HT1080 (cell line): ENCODE results near the gene CREB5. TPM values are rescaled to one million over a fixed set of nuclear protein-coding genes. Genes with fewer than 3 reads are reported as not detected.

Source experiments
- DNase-seq: peaks from one replicate; pipeline ENCODE4 v3.0.0-alpha.2; 2015; ENCODE audit warnings: low read depth
- total RNA-seq: library from RNA; depleted of rRNA; stranded (reverse); fragments of >200 nt; shearing (Covaris generic); gene quantifications from 2 replicates; pipeline ENCODE4 v1.2.3, GENCODE V29; 2014

Gene CREB5
- total RNA-seq, 1 experiment from 2014 or later, result 9.3 TPM

DNA sequence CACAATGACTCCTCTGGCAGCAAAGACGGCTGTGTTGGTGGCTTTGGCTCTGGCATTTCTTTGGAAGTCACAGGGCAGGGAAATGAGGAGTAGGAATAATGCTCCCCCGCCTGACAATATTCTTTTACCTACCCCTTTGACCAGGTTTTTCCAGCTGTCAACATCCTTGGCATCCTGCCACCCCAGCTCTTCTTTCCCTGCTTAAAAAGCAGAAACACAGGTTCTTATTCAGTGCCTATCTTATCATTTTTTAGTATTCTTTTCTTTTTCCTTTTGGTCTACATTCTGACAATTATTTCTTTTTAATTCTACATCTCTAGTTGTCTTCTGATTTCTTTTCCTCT lies 97.7 kb downstream of the CREB5 start:
- DNase-seq, result no peak

DNA sequence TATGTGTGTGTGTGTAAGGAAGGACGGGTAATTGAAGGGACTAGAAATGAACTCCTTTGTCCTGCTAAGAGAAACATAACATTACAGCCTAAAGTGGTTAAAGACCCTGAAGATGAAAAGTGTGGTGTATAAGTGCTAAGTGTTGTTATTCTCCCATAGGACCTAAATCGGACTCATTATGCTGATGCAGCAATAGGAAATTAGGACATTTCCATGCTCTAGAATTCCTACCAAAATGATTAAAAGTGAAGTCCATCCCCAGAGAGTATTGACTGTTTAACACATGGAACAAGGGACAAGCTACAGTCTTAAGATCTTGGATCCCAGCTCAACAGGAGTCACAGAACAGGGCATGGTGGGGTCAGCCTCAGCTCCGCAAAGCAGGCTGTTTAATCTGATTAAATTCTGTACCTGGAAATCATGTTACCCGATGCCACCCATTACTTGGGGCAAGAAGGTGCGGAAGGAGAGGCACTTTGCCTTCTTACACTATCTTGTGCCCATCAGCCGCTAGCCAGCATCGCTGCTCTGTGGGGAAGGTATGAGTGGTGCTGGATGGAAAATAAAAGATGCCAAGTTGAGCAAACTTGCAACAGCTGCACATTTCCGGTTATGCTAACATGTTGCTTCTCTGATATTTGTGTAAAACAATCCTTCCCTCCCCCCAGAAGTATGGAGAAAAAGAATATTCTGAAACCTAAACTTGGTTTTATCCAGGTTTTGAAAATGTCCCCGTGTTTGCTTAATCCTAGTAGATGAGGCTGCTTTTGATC lies 100.5 kb downstream of the CREB5 start:
- DNase-seq, result no peak

DNA sequence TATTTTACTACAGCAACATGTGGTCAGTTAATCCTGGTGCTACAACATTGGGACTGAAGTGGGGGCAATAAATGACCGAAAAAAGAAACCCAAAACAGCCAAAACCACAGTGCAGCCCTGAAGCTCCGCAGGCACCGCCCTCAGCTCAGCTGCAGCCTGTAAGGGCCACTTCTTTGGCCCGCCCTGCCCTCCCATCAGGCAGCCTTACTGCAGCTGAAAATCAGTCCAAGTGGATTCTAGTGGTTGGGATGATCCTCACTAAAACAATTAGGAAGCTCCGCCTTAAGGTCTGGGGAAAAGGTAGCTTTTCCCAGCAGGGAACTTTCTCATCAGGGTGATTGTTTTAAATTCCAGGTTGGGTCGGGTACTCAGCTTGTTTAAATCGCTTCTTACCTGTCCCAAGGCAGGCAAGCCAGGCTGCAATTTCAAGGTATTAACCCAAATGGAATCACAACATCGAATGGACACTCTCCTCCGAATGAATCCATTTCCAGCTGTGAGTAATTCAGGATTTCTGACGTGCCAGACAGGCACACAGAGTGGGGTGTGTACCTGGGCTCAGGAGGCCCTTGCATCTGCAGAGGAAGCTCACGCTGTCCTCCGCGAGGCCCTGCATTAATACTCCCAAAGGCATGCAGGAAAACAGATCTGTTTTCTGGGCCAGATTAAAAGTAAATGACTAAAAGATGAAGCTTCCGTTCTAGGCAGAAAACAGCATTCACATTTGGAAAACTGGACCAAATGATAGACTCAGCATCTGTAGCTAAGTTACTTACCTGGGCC lies 104.3 kb downstream of the CREB5 start:
- DNase-seq, result no peak

DNA sequence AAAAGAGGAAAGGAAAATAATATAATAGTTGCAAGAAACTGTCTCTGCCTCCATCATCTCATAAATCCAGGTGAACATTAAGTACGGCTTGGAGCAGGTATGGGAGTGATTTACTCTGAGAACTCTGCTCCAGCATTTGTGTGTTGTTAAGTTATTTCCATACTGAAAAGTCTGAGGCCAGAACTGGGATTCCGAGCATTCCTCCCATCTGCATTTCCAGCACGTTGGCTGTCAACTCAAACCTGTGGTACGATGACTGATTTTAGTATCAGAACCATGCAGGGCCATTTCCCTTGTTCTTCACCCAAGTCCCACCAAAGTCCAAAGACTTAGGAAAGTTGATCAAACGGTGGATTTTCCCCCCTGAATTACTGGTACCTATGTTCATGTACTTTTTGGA lies 104.9 kb downstream of the CREB5 start:
- no peak for DNase-seq

DNA sequence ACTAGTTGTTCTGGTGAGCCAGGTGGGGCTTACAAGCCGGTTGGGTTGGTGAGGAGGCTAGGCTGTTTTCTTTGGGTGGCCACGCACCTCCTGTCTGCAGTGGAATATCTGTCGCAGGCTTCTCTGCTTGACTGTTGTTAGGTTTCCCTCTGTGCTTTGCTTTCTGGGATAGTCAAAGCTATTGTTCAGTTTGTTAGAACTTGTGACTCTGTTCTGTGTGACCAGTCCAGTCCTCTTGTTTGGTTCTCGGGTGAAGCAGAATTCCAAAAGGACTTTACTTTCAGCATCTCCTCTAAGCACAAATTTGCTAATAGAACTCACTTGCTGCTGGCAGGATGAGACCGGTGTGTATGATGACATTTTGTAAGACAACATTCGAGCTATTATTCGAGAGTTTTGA lies 105.3 kb downstream of the CREB5 start:
- DNase-seq, result no peak

DNA sequence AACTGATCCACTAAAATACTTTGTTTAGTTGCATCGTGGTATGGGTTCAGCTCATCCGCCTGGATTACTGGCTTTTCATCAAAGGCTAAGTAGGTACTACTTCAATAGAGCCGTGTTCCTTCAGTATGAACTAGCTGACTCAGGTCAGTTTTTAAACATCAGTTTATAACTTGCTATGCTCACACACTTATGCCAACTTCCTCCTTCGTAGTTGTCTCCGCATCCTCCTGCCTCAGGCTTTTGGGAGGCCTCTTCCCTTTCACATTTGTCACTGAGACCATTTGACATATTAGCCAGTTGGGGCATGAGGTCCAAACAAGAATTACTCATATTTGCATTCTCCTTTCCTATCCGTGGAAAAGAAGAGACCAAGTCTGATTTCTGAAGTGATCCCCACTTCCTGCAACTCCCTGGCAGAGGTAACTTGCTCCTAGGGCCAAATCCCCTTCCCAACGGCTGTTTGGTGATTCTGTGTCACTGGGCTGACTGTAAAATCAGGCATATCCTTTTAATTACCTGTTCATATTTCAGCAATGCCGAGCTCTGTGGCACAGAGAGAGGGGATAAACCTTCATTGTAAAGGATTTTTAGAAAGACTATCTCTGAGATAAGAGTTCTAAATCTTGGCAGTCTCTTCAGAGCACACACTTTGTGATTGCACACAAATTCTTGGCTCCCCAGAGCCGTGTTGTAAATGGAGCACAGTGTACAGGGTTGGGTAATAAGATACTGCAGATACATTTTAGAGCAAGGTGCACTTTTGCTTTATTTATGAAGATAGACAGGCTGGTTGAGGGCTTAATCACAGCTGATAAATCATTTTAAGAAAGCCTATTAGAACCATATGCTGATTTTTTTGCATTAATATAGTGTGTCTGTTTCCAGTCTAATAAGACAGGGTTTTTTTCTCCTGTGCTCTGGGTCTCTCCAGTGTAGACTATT lies 108.0 kb downstream of the CREB5 start:
- DNase-seq, result no peak

DNA sequence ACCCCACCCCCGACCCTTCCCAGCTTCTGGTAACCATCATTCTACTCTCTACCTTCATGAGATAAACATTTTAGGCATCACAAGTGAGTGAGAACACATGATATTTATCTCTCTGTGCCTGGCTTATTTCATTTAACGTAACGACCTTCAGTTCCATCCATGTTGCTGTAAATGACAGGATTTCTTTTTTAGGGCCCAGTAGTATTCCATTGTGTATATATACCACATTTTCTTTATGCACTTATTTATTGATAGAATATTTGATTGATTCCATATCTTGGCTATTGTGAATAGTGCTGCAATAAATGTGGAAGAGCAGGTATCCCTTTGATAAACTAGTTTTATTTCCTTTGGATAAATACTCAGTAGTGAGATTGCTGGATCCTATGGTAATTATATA lies 112.7 kb downstream of the CREB5 start:
- no peak for DNase-seq

DNA sequence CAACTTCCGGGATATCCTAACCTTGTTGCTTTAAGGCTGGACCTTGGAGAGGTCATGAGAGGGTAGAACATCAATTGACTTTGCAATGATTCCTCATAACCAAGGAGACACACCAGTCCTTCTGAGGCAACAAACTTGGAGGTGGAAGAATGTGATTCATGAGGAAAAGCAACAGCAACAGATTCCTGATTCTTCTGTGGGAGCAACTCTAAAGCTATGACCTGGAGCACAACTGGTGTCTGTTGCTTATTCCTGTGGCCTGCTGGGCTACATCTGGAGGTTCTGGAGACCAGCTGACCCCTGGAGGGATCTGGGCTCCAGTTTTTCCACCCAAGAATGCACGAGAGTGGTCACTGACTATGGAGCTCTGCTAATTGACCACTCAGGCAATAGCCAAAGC lies 116.6 kb downstream of the CREB5 start:
- DNase-seq, result no peak

DNA sequence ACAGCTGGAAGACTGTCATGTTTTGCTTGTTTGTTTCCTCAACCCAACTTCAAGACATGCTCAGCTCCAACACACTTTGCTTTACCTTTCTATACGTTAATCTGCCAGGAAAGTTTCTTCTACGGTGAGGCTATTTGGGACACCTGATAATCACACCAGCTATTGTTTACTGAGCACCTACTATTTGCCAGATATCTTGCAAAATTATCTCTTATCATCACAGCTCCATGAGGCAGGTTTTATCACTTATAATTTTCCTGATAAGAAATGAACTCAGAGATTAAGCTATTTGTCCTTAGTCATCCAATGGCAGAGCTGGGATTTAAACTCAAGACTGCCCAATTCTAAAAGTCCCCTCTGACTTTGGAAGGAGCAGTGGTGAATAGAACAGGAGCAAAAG lies 117.4 kb downstream of the CREB5 start:
- no peak for DNase-seq

DNA sequence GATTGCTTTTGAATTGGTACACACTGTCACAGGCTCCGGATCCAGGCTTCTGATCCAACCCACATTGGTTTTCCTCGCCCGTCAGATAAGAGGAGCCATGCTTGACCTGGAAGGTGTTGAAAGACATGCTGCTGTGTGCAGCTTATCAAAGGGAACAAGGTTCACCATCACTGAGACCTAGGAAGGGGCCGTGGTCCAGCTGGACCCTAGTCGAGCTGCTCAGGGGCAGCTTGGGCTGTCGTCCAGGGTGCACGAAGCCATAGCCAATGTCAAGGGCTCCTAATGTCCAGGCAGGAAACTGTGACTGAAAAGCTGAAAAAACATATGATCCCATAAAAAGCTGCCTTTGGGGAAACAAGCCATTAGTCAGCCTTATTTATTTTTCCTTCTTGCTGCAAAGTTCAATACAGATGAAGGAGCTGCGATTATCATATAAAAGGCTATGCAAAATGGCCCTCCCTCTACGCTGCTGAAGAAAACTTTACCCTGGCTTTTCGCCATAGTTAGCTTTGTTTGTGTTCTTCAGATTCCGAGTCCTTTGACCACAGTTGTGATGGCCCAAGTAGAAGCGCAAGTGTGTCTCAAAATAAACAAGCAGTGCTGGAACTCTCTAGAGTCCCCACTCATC lies 118.0 kb downstream of the CREB5 start:
- no peak for DNase-seq

DNA sequence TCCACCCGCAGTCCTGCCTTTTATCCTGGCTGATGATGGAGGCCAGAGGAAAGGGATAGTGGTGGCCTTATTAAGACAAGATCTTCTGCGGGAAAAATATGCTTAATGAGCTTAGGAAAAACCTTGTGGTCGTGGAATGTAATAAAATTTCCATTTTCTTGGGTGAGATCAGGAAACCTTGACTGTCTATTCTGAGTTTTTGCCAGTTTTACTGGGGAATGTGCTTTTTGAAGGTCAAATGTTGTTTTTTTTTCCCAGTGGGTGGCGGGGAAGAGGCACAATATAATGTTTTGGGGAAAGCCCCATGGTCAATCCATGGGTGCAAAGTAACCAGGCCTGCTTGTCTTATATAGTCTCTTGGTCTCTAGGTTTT lies 118.5 kb downstream of the CREB5 start:
- DNase-seq, result no peak

DNA sequence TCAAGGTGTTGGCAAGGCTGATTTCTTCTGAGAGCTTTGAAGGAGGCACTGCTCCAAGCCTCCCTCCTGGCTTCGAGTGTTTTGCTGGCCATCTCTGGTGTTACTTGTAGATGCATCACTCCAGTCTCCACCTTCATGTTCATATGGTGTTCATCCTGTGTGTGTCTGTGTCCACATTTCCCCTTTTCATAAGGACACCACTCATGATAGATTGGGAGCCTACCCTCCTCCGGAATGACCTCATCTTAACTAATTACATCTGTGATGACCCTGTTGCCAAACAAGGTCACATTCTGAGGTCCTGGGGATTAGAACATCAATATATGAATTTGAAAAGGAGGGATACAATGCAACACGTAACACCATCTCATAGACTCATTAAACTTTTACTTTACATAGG lies 119.0 kb downstream of the CREB5 start:
- no peak for DNase-seq

DNA sequence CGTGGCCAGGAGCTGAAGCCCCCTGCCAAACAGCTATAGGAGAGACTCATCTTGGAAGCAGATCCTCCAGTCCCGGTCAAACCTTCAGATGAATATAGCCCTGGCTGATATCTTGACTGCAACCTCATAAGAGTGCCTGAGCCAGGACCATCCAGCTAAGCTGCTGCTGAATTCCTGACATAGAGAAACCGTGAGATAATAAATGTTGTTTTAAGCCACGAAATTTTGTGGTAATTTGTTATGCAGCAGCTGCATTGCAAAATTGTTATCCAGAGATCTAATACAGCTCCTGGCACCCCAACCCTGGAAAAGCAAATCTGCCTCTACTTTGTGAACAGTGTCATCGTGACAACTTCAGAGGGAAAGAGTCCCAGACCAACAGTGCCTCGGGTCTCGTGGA lies 119.9 kb downstream of the CREB5 start:
- DNase-seq, result no peak

DNA sequence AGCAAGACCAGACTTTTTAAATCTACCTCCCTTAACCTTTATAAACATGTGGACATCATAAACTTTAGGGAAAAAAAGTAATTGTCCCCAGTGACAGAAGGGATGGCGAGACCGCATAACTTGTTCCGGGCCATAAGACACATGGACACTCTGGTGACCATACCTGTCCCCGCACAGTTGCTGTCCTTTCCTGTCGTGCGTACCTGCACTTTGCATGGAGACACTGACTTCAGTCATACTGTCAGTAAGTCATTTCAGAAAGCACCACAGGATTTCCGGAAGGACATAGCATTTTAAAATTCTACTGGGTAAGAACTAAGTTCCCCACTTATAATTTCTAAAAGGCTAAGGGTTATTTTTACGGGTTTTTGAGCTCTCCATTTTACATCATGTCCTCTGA lies 120.9 kb downstream of the CREB5 start:
- no peak for DNase-seq

DNA sequence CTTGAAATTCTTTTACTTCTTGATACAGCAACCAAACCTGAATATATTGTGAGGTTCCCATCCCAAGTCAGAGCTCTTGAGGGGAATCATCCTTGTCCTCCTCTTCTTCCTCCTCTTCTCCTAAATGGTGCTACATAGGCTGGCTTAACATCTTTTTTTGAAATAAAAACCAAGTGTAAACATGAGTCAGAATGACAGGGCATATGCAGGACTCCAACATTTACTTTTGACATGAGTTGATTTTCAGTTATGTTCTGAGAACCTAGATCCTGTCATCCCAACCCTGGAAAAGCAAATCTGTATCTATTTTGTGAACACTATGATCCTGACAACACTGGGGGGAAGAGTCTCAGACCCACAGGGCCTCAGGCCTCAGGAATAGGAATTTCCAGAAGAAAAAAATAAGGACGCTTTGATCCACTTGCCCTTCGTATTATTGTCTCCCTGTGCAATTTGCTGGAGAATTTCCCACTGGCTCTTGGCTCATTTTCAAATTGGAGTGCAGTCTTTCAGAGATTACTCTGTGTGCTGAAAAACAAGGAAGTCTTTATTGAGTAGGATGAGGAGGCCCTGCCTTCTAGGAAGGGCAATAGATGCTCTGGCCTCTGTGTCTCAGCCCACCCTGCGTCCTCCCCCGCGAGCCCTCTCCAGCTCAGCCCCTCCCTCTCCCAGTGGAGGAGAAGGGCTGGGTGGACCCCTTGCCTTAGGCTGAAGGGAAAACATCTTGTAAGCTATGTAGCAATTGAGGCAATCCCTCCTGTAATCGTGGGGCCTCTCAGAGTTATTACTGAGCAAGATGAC lies 121.6 kb downstream of the CREB5 start:
- peak; percentile 44 for DNase-seq

DNA sequence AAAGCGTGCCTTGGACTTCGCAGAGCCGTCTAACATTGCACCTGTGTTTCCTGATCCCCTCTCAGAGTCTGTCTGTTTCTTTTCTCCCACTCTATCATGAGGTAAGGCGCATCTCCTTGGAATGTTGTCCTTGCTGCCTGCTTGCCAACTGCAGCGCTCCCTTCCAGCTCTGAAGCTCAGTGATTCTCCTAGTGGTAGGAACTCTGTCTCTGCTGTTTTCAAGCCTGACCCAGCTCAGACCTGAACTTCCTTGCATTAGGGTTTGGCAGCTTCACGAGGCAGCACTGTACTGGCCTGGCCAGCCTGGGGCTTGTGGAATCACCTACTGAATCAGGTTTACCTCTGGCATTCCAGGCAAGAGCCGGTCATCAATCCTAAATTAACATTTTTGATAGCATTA lies 123.9 kb downstream of the CREB5 start:
- peak; percentile 10 for DNase-seq

DNA sequence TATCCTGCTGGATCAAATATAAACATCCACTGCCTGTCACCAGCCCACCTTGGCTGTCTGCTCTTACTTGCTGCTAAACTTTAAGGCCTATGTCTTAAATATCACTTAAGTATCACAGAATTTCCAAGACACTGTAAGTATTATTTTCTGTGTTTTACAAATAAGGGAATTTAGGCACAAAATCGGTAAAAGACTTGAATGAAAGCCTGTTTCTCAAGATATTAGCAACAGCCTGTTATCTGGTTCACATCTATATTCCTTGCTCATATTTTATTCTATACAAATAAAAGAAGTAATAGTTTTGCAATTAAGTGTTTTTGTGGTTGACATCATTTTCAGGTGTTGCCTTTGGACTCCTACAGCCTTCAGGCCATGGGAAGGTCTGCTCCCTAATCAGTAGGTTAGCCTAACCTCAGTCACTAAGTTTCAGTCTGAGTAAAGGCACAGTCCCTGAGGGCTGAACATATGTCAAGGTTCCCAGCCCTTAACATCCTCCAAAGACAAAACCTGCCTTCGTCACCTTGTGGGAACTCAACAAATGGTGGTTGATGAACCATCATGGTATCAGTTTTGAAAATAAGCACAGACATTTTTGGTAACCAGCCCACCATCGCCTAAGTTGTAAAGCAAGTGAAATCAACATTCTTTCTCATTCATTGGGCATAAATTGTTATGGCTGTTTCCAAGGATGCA lies 127.1 kb downstream of the CREB5 start:
- DNase-seq, result no peak

DNA sequence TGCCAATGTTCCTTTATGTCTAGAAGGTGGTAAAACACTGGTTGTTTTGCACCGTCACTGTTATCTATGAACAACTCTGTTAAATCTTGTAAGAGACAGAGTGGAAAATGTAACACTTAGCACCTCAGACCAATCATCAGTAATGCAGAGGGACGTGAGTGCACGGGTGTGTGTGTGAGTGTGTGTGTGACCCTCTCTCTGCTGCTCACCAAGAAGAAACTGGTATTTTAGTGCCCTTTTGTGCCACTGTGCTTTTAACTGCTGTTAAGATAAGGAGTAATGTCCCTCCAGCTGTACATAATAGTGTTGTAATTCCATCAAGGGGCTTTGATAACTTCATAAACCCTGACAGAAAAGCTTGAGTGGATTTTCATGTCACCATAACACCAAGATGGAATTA lies 130.1 kb downstream of the CREB5 start:
- no peak for DNase-seq

DNA sequence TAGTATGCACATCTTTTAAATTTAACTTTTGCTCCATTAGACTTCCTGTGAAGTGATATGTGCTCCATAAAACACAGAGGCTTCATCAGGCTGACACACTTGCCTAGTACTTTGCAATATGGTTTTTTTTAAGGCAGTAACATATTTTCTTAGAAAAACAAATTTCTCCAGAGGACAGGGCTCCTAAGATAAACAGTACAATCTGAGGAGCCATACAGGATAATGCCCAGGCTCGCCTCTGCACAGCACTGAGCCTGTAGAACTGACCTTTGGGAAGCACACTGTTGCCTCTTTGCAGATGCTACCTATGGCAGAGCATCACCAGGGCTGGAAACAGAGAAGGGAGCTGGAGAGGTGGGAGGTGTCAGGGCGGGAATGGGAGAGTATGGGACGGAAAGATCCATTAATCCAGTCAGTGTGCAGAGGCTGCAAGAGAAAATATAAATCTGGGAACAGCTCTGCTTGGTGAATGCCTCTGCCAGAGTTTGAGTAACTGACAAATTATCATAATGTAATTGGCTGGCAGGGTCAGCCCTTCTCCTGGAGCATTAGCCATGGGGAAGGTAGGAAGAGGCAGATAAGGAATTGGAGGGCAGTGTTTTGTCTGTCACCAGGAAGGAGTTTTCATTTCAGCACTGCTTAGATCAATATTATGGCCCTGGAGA lies 132.3 kb downstream of the CREB5 start:
- no peak for DNase-seq

DNA sequence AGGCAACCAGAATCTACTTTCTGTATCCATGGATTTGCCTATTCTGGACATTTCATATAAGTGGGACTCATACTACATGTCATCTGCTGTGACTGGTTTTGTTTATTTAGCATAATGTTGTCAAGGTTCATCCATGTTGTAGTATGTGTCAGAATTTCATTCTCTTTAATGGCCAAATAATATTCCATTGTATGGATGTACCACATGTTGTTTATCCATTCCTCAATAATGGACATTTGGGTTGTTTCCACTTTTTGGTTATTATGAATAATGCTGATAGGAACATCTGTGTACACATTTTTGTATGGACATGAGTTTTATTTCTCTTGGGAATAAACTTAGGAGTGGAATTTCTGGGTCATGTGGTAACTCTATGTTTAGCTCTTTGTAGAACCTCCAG lies 133.7 kb downstream of the CREB5 start:
- no peak for DNase-seq
